Left hindlimb (tissue), 1 donor: ENCODE data around the gene AKR7A2.

ENCODE experiments used
- DNase-seq: peaks from one replicate; pipeline ENCODE4 v3.0.0-alpha.2; 2018

AKR7A2 gene

GRCh38 chr1:19311931-19312781 is at the start of gene AKR7A2, which contains the start of gene SLC66A1:
Gene AKR7A2, minus strand, starts transcription at chr1:19312144. Its CDS starts 20 bp downstream, at chr1:19312124.
Gene SLC66A1, plus strand, starts transcription at chr1:19312326. Its CDS starts 5,352 bp downstream, at chr1:19317678.
- DNase-seq: peak; percentile 95

GRCh38 chr1:19360843-19361610 is 49.1 kb upstream of the AKR7A2 start:
- no peak for DNase-seq

DNA sequence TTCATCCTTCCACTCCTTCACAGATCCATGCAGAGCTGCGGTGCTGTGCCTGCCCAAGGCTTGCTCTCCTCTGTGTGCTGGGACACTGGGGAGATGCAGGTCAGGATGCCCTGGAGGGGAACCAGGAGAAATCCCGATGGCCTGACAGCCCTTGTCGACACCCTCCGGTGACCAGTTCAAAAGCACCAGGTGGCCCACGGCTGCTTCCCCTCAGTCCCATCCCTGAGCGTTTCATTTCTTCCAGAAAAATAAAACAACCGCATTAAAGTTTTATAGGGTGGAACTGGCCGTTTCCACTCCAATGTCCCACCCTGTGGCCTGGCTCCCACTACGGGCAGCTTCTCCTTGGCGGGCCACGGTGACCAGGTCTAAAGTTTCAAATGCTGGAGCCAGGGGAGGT is 48.5 kb upstream of the AKR7A2 start:
- no peak for DNase-seq

- no peak for DNase-seq
These were observed 48.1 kb upstream of the AKR7A2 start for GRCh38 chr1:19360016-19360415.

DNA sequence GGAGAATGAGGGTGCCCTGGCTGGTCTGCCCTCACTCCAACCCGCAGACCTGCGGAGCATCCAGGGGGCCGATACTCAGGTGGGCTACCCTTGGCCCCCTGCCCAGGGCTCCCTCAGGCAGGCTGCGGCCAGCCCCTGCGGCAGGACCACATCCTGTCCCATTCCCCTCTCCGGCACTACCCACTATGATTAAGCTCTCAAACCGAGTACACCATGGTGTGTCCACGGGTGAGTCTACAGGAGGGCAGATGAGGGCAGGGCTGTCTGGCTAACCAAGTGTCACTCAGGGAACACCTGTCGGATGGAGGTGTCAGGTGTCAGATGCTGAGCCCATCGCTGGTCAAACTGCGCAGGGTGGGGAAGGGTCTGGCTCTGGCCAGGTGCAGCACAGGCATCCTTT is 47.4 kb upstream of the AKR7A2 start:
- DNase-seq: no peak

DNA sequence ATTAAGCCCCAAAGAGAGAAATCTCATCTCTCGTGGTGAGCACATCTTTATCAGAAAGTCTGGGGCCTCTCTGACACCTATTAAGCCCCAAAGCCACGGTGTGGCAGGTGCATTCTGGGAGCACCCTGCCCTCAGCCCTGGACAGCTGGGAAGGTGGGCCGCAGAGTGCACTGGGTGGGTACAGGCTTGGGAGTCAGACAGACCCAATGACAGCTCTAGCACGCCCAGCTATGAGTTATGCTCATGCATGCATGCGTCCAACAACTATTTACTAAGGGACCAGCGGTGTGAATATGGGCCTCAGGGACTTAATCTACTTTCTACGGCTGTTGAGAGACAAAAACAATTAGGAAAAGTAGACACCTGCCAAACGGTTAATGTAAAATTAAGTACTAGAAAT is 46.8 kb upstream of the AKR7A2 start:
- no peak for DNase-seq

GRCh38 chr1:19357299-19357986 is 45.5 kb upstream of the AKR7A2 start:
- DNase-seq: no peak

DNA sequence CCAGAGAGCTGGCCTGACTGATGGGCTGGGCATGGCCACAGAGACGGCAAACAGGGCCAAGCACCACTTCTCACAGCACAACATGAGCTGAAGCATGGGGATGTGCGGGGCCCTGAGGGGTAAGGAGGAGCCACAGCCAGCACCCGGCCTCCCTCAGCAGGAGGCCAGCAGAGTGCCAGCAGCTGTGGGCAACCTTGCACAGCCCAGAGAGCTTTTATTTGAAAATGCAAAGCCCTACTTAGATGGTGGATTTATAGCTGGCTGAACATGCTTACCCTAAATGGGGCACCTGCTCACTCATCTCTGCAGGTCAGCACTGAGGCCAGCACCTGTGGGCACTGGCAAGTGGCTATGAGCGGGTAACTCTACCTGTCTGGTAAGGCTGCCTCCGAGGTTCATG is 44.3 kb upstream of the AKR7A2 start:
- no peak for DNase-seq

GRCh38 chr1:19354531-19354981 is 42.6 kb upstream of the AKR7A2 start:
- no peak for DNase-seq

DNA sequence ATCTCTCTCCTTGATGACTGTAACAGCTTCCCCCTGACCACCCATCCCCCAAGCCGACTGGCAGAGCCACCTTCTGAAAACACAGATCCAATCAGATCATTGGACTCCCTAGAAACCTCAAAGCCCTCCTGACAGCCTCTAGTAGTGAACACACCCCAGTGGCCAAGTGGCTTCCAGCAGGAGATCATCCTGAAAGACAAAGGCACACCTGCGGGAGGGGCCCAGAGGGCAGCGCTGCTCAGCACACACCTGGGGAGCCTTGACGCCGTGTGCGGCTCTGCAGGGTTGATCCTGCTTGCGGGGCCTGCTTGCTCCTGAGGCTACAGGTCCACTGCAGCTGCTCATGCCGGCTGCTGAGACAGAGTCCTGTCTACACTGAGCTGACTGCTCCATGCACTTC is 41.7 kb upstream of the AKR7A2 start:
- no peak for DNase-seq

- DNase-seq: no peak
These were observed 40.9 kb upstream of the AKR7A2 start for GRCh38 chr1:19352839-19353238.

GRCh38 chr1:19351873-19352272 is 39.9 kb upstream of the AKR7A2 start:
- no peak for DNase-seq

GRCh38 chr1:19350566-19350965 is 38.6 kb upstream of the AKR7A2 start:
- no peak for DNase-seq

GRCh38 chr1:19349999-19350398 is 38.1 kb upstream of the AKR7A2 start:
- no peak for DNase-seq

GRCh38 chr1:19348441-19349198 is 36.7 kb upstream of the AKR7A2 start:
- no peak for DNase-seq

DNA sequence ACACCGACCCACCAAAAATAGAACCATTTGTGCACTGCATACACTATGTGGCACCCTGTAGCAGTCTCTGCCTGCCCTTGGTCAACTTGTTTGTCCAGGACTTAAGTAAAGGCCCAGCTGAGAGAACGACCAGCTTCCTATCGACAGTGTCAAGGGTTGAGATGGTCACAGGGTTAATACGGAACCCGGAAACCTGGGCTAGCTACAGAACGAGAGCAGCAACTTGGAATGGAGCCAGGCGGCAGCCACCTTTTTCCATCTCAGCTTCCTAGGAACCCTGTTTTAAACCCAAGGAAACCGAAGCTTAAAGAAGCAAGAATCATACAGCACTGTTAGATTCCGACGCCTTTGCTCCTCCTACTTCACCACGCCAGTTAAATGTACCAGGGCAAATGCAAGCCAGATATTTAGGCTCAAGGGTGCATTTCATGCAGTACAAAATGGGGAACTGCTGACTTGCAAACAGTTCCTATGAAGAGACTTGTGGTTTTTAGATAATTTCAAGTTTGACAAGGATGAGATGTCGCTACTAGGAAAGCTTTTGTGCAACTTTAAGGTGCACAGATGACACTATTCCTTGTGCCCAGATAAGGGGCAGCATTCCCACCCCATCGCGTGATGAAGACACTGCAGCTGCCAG is 35.7 kb upstream of the AKR7A2 start:
- DNase-seq: no peak

GRCh38 chr1:19346026-19346425 is 34.1 kb upstream of the AKR7A2 start:
- no peak for DNase-seq

- DNase-seq: no peak
These were observed 33.4 kb upstream of the AKR7A2 start for GRCh38 chr1:19345391-19345790.

GRCh38 chr1:19344831-19345230 is 32.9 kb upstream of the AKR7A2 start:
- DNase-seq: no peak

DNA sequence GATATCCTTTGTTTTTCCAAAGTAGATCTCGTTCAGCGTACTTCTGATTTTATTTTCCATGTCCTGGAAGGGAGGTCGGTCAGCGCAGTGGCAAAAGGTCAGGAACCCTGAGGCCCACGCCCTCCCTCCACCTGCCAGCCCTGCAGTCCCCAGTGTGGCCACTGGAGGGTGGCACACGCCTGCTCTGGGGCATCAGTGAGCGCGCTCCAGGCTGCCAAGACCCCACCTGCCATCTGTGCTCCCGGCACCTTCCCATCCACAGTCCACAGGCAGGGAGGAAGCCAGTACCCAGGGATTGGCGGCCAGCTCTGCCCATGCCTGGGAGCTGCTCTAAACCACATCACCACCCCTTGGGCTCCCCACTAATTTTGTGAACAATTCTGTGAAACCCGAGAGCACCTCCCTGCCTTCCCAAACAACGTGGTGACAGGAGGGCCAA is 32.4 kb upstream of the AKR7A2 start:
- no peak for DNase-seq

DNA sequence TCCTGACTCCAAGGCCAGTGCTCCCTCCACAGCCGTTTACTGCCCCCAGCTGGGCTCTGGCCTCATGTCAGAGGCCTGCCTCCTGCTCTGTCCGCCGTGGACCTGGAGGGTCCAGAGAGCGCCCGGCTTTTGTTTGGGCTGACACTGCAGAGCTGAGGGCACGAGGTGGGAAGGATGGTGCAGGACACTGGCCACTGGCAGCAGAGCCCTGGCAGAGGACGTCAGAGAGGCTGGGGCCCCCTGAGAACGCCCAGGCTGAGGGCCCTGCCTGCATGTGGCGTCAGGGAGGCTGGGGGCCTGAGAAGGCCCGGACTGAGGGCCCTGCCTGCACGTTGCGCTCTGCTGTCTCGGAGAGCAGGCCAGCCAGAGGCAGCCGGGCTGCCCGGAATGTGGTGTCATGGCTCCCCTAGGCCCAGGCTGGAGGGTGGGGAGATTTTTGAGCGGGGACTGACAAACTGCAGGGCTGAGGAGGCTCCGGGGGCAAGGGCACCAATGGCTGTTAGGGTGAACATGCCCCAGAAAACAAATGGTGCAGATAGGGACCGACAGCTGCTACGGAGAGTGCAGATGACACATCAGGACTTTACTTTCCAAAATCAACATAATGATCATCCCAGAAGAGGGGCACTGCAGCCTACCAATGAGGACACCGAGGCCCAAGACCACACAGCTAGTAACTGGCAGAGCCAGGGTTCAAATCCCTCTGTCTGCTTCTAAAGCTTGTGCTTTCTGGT is 31.8 kb upstream of the AKR7A2 start:
- no peak for DNase-seq
